Omental fat pad (tissue), 4 donors: ENCODE measurements around the gene PDE4D. TPM values are rescaled to one million over a fixed set of nuclear protein-coding genes. Genes with fewer than 3 reads are reported as not detected.

ENCODE experiments used
- ATAC-seq: fragments of 150-250 bp; one replicate; pipeline ENCODE4 v1.9.1; 2016; ENCODE audit warnings: mild to moderate bottlenecking, moderate library complexity; ENCODE audit not compliant: low FRiP score
- DNase-seq: peaks from one replicate; pipeline ENCODE4 v3.0.0-alpha.2; 2019; ENCODE audit warnings: low spot score
- CTCF ChIP-seq, 3 donors: fragments of 450-650 bp; IDR thresholded peaks; one replicate each; pipeline ENCODE4 v1.5.1; 2016 to 2017; ENCODE audit warnings: antibody characterized with exemption in 3 of 3, mild to moderate bottlenecking in 3 of 3, moderate library complexity in 2 of 3
- total RNA-seq, 4 donors: library from RNA; depleted of rRNA; stranded (reverse); fragments of >200 nt; gene quantifications; one replicate each; pipeline ENCODE4 v1.1.0, GENCODE V29; 2016

PDE4D gene
- total RNA-seq, 4 donors from 2014 or later = 32.5 to 94.8 (median 43.2) TPM

- DNase-seq = no peak
- no peak for ATAC-seq
- no peak for TF ChIP-seq CTCF (IDR thresholded peaks at IDR 0.05)
Measured at GRCh38 chr5:58974601-58975000, 918.9 kb downstream of the PDE4D start.

- TF ChIP-seq CTCF (IDR thresholded peaks at IDR 0.05) = no peak
- DNase-seq = no peak
- no peak for ATAC-seq
Measured at GRCh38 chr5:58974083-58974482, 919.4 kb downstream of the PDE4D start.

- ATAC-seq = no peak
- DNase-seq = no peak
- no peak for TF ChIP-seq CTCF (IDR thresholded peaks at IDR 0.05)
Measured at GRCh38 chr5:58972301-58972700, 921.2 kb downstream of the PDE4D start.

GRCh38 chr5:58970766-58971165, 922.8 kb downstream of the PDE4D start:
- ATAC-seq = no peak
- TF ChIP-seq CTCF (IDR thresholded peaks at IDR 0.05) = no peak
- no peak for DNase-seq

- no peak for TF ChIP-seq CTCF (IDR thresholded peaks at IDR 0.05)
- DNase-seq (no peak), ATAC-seq (no peak)
Measured at GRCh38 chr5:58969795-58970194, 923.7 kb downstream of the PDE4D start.

GRCh38 chr5:58969253-58969652, 924.3 kb downstream of the PDE4D start:
- ATAC-seq = no peak
- no peak for TF ChIP-seq CTCF (IDR thresholded peaks at IDR 0.05)
- DNase-seq = no peak

- ATAC-seq (no peak), DNase-seq (no peak)
- no peak for TF ChIP-seq CTCF (IDR thresholded peaks at IDR 0.05)
Measured at GRCh38 chr5:58968350-58968749, 925.2 kb downstream of the PDE4D start.
